Hepatic stellate cell (primary cell): ENCODE results near the gene PARD3B.

ENCODE experiments used
- DNase-seq: peaks from one replicate; pipeline ENCODE4 v3.0.0; 2011; ENCODE audit warnings: low spot score

The PARD3B gene, protein sequence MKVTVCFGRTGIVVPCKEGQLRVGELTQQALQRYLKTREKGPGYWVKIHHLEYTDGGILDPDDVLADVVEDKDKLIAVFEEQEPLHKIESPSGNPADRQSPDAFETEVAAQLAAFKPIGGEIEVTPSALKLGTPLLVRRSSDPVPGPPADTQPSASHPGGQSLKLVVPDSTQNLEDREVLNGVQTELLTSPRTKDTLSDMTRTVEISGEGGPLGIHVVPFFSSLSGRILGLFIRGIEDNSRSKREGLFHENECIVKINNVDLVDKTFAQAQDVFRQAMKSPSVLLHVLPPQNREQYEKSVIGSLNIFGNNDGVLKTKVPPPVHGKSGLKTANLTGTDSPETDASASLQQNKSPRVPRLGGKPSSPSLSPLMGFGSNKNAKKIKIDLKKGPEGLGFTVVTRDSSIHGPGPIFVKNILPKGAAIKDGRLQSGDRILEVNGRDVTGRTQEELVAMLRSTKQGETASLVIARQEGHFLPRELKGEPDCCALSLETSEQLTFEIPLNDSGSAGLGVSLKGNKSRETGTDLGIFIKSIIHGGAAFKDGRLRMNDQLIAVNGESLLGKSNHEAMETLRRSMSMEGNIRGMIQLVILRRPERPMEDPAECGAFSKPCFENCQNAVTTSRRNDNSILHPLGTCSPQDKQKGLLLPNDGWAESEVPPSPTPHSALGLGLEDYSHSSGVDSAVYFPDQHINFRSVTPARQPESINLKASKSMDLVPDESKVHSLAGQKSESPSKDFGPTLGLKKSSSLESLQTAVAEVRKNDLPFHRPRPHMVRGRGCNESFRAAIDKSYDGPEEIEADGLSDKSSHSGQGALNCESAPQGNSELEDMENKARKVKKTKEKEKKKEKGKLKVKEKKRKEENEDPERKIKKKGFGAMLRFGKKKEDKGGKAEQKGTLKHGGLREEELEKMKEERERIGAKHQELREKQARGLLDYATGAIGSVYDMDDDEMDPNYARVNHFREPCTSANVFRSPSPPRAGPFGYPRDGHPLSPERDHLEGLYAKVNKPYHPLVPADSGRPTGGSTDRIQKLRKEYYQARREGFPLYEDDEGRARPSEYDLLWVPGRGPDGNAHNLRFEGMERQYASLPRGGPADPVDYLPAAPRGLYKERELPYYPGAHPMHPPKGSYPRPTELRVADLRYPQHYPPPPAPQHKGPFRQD (N-terminal part only)

DNA sequence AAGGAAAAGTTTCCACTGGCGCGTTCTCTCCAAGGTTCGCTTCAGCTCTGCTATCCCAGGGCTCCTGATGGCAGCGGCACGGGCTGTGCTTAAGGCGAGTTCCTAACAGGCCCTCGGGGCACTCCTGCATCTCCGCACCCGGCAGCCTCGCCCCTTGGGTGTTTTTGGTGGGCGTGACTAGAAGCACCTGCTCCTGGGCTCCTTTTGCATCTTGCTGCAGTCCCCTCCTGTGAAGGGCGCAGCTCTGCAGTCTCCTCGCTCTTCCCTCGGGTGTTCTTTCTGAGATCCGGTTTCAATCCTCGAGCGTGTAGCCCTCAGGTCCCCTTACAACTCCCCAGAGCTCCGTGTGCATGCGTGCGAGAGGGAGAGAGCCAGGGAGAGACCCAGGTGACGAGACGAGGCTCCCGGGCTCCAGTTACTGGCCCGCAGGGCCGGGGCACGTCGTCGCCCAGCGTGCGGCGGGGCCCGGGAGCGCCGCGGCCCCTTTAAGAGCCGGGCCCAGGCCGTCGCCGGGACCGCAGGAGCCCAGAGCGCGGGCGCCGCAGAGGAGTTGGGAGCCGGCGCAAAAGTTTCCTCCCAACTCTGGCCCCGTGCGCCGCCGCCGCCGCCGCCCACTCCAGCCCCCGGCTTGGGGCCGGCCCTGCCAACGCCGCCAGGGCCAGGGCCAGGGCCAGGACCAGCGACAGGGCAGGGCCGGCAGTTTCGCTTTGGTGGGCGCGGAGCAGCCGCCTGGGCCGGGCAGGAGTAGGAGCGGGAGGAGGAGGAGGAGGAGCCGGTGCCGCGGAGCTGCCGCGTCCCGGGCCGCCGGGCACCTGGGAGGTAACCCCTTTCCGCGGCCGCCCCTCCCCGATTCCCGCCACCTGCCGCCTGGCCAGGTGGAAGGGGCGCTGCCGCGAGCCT is at the start of gene PARD3B:
PARD3B (plus strand) TSS at position 515 of the 900 bp plus-strand sequence. CDS start 525 bp downstream, outside the sequence.
- peak; percentile 53 for DNase-seq

DNA sequence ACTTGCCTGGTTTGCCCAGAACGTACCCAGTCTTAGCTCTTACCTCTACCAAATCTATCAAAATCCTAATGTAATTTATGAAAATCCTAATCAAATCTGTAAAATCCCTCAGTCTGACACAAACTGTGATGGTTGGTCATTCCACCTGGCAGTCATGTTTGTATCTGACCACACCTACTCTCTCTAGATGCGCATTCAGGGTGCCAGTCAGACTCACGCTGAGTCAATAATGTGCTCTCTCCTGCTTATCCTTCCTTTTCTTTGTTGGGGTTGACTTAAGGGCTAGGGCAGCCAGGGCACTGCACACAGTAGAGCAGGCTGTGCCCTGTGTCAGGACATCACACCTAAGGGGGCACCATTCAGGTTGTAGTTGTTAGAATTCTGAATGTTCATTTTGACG is 48.5 kb upstream of the PARD3B start:
- no peak for DNase-seq

DNA sequence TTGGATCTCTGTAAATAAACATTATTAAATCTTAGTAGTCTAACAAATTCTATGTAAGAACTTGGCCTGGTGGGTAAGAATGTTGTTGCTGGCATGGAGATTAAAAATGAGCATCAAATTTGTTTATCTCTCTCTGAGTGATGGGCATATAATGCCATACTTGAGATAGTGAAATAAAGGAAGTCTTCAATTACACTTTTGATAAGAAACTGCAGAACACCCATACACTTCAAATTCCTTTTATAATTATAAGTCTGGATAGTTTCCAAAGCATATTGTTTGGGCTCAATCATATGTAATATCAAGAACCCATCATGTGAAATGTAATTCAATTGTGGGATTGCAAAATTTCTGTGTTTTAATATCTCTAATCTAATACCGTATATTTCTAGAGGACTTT is 47.4 kb upstream of the PARD3B start:
- DNase-seq, result no peak

DNA sequence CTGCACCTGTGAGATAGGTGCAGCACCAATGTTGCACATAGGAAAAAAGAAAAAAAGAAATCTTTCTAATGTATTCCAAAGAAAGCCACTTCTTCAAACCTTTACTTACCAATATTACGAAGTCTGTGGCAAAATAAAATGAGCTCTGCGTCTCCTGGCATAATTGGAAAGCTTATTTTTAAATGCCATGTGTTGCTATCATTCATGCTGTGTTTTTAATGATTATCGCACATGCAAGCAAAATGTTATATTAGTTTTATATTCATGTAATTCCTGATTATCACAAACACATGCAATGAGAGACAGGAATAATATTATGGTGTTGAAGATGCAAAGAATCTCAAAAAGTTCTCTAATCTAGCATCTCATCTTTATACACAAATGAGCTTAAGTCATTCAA is 47.0 kb upstream of the PARD3B start:
- no peak for DNase-seq

DNA sequence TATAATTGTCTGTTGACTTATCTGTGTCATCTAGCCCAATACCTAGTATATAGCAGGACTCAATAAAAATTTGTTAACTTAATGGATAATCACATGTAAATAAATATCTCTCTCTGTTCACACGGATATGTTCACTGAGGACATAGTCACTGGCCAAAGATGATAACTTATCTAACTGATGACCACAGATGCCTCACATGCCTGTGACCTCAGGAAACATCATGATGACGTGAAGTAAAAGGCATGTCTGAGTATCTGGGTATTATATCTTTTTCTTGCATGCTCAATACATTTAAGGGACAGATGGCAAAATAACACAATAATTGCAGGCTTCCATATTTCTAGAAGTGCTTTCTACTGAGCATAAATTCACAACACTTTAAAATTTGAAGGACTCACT is 41.4 kb upstream of the PARD3B start:
- no peak for DNase-seq

DNA sequence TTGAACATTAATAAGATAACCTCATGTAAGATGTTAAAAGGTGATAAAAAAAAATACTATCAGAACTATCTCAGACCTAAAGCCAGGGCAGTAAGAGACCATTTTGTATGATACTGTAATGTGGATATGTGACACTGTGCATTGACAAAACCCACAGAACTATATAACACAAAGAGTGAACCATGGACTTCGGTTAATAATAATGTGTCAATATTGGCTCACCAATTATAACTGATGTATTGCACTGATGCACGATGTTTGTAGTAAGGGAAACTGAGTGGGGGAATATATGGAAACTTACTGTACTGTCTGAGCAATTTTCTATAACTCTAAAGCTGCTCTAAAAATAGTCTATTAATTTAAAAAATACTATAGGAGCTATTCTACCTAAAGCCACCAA is 40.7 kb upstream of the PARD3B start:
- DNase-seq, result no peak

DNA sequence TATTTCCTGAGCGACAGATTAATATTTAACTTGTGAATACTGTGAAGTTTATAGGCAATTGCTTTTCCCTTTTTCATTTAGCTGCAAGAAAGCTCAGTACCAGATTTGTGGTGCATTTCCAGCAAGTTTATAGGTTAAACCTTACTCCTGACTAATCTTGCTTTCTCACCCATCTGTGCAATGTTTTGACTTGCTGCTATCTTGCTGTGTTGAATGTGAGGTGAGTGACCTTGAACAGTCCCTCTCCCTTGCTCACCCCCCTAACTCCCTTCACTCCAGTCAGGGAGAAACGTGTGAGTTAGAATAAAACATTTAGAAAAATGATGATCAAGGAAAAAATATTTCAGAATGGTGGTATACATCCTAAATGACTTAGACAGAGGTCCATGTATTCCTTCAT is 39.8 kb upstream of the PARD3B start:
- DNase-seq, result no peak

DNA sequence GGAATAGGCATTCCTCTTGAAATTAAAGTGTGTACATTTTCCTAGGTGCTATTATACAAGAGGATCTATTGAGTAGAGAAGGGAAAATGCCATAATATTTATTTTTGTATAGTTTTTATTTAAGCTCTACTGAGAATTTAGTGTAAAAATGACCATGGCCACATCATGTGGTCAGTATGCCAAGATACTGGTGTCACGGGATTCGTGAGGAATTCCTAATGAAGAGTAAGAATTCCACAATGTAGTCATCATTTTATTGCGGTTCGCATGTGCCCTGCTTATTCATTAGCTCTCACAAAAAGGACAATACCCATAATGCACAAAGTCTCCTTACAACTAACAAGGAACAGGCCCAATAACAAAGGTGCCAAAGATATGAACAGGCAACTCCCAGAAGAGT is 39.3 kb upstream of the PARD3B start:
- DNase-seq, result no peak

DNA sequence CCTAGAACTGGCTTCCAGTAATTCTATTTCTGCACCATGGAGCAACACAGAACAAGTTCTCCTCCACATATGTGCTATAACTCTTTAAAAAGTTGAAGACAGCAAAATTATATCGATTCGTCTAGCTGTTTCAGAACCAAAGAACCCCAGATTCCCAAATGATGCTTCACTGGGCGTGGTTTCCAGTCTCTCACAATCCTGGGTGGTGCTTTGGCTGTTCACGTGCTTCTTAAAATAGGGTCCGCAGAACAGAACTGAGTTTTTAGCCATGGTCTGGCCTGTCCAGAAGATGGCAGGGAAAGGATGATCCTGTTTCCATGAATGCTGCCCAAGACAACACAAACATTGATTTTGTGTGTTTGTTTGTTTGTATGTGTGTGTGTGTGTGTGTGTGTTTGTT is 37.6 kb upstream of the PARD3B start:
- DNase-seq, result no peak

DNA sequence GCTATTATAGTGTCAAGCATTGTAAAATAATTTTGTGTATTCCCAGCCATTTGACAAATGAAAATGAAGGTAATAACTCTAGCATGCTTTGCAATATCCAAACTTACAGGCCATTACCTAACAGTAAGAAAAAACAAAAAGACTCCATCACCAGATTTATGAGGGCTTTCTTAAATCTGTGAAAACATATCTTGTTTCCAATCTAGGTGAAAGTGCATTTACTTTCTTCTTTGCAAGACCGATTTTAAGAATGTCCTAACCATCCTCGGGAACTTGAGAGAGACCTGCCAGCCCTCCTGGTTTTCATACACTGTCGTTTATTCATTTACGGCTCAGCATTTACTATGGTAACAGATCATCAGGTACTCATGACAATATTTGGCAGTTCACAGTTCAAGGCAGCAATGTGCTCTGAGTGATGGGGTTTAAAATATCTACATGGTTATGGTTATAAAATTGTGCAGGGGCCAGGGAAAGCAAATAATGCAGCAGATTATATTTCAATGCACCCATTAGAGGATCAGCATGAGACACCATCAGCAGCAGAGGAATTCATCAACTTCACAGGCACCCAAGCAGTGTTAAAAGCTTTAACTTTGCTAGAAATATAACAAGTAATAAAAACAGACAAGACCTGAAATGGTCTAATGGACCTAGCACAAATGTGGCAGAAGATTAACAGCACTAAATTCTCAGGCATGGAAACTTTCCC is 34.4 kb upstream of the PARD3B start:
- no peak for DNase-seq

DNA sequence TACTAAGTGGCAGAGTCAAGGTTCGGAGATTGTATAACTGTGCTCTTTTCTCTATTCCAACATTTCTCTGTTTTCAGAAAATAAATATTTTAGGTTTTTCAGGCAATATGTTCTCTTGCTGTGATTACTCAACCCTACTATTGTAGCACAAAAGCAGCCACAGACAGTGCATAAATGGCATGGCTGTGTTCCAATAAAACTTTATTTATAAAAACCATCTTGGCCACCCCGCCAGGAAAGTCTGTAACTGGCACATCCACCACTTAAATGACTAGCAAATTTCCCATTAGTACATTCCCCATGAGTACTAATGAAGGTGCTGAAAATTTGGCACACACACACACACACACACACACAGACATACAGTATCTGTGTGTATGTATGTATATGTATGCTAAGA is 30.8 kb upstream of the PARD3B start:
- no peak for DNase-seq

DNA sequence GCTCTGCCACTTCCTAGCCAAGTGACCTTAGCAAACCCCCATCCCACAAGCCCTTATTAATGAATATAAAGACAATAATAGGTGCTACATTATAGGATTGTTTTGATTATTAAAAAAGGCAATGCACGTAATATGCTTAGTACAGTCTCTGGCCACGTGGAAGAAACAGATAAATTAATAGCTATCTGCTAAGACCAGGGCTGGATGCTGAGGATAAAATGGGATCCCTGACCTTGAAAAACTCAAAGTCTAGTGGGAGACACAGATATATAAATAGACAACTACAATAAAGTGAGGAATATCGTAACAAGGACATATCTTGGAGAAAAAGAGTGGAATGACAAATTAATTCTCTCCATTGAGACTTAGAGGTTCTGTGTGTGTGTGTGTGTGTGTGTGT is 29.9 kb upstream of the PARD3B start:
- DNase-seq, result no peak

DNA sequence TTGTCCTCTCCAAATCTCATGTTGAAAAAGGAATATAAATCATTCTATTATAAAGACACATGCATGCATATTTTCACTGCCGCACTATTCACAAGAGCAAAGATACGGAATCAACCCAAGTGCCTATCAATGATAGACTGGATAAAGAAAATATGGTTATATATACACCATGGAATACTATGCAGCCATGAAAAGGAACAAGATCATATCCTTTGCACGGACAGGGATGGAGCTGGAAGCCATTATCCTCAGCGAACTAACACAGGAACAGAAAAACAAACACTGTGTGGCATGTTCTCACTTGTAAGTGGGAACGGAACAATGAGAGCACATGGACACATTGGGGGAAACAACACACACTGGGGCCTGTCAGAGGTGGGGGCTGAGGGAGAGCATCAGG is 28.1 kb upstream of the PARD3B start:
- no peak for DNase-seq

DNA sequence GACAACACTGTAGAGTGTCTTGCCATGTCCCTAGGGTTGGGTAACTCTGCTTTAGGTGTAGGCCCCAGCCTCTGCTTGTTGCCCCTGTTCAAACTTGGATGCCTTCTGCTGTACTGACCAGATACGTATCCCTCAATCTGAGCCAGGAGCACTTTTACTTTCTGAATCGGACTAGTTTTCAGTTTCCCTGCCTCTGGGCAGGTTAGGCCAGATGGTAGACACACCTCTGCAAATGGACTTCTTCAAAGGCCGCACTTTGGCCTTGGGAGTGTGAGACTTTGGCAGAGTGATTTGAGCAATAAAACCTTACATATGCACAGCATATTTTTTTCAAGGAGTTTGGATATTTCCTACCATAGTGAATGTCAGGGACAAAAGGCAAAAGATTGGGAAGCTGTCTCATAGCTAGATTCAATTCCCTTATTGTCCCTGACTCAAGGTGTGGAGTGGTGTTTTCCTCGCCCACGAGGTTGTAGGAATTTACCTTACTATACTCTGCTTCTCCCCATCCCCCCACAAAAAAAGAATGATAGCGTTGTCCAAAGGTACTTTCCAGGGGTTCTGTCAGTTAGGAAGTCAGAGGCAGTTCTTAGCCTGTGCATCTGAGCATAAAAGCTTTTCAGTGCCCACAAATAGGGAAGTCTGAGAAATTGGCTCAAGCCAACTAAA is 15.3 kb upstream of the PARD3B start:
- DNase-seq, result no peak

DNA sequence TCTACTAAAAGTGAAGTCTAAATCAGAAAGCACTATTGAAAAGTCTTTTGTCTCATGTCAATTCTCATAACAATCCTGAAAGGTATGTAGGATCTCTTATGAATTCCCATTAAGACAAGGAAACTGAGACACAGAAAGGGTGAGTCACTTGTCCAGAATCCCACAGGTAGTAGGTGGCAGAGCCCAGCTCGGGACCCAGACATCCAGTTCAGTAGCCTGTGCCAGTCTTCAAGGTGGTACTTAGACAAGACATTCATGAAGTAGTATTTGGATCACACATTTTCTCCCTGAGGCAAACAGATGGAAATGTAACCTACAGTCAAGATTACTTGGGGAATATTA is 14.8 kb upstream of the PARD3B start:
- no peak for DNase-seq

DNA sequence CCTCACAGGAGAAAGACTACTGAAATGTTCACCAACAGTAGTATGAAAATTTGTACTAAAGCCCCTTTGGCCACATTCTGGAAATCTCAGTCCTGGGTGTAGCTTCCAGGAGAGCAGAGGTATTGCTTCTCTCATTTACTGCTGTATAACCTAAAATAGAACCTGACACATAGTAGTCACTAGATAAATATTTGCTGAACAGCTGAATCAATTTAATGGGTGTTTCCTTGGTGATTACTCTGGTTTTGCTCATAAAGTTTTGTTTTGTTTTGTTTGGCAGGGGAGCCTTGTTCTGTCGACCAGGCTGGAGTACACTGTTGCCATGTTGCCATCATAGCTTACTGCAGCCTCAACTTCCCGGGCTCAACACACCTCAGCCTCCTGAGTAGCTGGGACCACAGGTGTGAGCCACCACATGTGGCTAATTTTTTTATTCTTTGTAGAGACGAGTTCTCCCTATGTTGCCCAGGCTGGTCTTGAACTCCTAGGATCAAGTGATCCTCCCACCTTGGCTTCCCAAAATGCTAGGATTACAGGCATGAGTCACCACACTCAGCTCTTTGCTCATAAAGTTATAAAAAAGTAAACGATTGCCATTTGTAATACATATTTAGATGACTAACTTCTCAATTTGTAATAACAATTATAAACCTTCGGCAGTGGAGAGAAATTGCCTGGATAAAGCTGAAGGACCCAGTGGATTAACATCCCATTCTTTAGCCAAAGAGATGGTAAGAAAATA is 11.5 kb upstream of the PARD3B start:
- DNase-seq, result no peak

DNA sequence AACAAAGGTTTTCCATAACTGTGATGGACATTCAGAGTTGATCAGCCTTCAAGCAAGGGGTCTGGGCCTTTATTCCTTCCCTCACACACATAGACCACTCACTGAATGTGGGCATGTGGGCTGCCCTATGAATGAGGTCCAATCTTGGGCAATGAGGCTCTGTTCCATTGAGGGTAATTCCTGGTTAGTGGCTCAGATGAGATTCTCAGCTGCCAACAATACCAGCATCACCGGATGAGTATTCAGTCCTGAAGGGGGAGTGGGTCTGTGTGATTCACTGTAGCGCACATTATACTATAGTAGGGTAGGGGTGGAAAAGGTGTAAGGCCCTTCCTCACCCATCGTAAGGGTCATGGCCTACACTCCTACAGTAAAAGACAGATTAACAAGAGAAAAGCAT is 9.9 kb upstream of the PARD3B start:
- no peak for DNase-seq

DNA sequence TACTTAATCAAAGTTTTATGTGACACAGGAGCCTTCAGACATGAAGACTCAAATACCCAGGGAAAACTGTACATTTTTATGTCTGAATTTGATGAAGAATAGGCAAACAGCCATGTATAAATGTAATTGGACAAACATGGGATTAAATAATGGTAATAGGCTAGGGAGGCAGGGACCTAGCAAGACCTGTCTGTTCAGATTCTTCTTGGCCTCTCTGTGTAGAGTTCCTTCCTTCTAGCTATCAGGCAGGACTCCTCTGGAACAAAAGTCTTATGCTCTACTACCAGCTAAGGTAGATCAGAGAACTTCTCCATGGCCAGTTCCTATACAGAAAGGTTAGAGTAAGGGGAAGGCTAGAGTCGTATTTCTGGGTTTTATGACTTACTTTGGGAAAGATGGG is 9.5 kb upstream of the PARD3B start:
- DNase-seq, result no peak

DNA sequence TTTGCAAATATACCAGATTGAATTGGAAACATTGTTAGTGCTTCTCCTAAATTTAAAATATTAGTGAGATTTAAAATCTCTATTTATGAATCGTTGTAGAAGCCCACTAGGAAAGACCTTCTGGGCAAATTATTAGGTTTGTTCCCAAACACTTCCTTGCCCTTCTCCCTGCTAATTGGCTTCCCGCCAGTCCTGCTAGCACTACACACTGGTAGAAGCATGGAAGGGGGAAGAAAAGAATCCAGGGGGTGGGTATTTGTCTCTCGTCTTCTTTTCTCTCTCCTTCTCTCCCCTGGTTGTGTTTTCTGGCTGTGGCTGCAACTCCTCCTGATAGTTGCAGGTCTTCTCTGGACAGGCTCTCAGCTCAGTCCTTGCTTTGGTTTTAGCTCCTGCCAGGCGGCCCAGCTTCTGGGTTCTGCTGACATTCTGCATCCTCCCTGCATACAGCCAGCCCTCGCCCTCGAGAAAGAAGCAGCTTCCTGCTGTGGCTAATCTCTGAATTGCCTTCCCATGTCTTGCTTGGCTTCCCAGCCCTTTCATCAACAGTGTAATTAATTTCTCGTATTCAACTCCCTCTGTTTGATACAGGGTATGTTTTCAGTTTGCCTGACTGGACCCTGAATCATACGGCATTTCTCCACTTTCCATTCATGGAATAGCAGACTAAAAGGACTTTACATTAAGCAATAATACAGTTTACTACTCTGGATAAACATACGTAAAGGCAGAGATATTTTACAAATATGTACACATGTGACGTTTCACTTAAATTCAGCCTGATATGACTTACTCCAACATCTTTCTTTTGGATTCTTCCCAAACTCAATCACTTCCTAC is 6.9 kb upstream of the PARD3B start:
- DNase-seq, result peak; percentile 46
